NOMO-1 treated with DMSO at 0.1 percent for 48 hours (cell line): ENCODE data around the gene SMIM44.
"Not testable (repeated sequence)": the region's sequence is repeated elsewhere in the genome, so short reads cannot be mapped to it uniquely, and the experiment has no call there.

Experiments used
- DNase-seq: peaks from one replicate; lab custom pipeline; 2025; ENCODE audit not compliant: unreplicated experiment; lab: John Stamatoyannopoulos, UW

SMIM44 gene

GRCh38 chr19:3518255-3518654 lies 35.0 kb upstream of the SMIM44 start:
- no peak for DNase-seq

GRCh38 chr19:3517638-3518037 lies 34.4 kb upstream of the SMIM44 start:
- no peak for DNase-seq

DNA sequence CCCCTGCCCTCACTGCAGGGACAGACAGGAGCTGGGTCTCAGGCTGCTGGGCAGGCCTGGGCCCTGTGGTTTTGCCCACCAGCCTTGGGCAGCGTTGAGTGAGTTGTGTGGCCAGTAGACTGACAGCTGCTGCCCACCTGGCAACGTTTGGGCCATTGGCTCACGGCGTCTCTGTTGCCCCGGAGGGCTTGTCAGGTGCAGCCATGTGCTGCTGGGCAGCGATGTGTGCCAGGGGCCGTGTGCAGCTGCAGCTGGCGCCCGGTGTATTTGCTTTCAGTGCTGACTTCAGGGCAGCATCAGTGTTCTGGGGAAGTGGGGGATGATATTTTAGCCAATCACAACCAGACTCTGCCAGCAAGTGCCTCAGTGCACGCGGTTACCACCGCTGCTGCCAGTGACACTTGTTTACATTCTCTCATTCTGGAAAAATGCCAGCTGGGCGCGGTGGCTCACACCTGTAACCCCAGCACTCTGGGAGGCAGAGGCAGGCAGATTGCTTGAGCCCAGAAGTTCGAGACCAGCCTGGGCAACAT lies 33.5 kb upstream of the SMIM44 start:
- no peak for DNase-seq

- DNase-seq, result no peak
Measured at GRCh38 chr19:3515891-3516422, 32.7 kb upstream of the SMIM44 start.

DNA sequence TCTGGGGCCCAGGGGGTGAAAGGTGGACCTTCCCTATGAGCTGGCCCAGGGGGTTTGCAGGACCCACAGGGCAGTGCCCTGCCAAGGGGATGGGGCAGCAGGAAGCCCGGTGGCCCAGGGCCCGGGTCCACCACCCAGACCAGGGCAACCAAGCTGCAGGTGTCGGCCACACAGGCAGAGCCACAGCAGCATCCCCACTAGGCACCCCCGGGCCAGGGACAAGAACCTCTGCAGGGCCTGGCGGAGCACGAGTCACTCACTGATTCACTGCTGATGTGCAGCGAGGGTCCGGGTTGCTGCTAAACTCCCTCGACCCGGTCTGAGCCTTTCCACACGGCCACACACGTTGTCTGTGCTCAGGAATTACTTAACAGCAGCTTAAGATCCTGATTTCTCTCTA lies 31.7 kb upstream of the SMIM44 start:
- no peak for DNase-seq

DNA sequence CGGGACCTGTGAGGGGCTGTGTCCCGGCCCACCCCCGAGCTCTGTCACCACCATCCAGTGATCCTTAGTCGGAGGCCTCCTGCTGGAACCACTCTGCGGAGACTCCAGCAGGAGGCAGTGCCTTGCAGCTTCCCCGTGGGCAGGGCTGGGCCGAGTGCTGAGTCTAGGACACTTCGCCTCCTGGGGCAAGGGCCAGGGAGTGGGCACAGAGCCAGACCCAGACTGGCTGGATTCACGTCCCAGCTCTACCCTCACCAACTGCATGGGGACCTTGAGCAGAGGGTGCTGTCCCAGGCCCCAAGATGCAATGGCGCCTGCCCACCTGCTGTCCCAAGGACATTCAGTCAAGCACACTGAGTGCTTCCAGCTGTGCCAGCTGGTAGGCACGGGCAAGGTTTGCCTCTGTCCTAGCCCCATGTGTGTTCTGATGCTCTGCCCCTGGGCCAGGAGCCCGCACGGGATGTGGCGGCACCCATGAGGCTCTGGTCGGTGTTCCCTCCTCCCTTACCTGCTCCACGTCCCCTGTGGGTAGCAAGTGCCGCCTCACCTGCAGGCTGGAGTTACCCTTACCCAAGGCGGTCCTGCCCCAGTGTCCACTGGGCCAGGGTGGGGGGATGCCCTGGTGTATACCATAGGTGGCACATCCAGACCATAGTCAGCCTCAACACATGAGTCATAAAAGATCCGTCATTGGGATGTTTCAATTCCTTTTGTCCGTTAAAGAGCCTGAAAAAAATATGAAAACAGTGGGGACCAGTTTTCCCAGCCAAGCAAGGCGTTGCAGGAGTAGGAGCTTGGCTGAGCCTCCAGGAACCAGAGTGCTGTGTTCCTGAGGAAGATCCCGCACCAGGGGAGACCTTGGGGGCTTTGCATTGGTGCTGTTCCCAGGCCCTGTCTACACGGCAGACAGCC lies 30.2 kb upstream of the SMIM44 start:
- DNase-seq, result no peak

DNA sequence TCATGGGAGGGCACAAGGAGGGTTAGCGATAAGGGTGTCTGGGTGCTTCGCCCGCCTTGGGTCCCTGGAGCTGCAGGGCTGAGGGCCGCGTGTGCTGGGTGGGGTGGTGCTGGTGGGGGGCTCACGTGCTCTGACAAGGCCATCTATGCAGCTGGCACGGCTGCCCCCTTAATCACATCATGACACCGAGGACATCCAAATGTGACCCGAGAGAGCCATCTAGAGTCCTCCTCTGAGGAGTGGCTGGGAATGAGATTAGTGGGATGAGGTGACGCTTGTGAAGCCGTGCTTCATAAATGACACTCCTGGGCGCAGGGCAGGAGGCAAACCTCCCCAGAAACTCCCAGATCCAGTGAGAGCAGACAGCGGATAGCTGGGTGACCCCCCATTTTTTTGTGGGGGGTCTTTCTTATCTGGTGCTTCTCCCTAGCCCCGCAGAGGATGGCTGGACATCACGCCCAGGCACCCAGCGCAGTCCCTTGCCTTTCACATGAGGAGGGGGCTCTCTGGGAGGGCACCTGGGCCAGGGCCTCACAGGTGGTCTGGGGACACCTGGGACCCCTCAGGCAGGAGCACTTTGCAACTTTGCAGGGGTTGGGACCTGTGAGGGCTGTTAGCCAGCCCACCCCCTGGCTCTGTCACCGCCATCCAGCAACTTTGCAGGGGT lies 29.5 kb upstream of the SMIM44 start:
- DNase-seq, result no peak

DNA sequence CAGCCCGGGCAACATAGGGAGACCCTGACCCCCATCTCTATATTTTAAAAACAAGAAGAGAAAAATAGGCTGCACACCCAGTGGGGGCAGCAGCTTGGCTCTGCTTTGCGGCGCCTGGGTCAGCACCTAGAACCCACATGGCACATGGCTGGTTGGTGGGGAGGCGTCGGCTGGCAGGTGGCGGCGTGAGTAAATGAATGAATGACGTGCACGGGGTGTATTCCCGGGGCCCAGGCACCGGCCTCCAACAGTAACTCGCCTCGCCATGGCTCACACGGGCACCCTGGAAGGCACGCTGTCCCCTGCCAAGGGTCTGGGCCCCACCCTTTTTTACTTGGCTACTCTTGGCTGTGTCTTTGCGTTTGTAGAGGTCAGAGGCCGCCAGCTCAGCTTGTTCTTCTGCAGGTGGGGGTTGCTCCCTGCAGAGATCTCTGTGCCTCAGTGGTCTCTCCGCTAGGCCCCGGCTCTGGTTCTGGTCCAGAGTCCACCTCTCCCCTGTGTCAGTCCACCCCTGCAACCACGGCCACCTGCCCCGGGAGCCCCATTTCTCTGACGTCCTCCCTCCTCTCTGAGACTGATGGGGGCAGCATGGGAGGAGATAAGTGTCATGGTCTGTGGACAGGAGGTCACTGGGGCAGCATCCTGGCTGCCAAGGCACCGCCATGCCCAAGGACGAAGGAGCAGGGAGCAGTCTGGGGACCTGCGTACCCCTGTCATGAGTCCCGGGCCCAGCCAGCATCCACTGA lies 28.4 kb upstream of the SMIM44 start:
- DNase-seq, result no peak

DNA sequence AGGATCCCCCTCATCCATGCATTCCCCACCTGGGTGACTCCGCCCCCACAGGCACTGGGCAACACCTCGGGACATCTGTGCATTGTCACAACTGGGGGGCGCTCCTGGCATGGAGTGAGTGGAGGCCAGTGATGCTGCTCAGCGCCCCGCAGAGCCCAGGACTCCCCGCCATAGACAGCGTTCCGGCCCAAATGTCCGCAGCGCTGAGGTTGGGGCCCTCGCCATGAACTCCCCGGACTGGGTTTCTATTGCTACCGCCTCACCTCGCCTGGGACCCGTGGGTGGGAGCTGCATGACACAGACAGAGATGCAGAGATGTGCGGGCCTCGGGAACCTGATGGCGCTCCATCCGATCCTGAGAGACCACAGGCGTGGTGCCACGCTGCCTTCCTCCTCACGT lies 27.5 kb upstream of the SMIM44 start:
- DNase-seq, result no peak

GRCh38 chr19:3509566-3509989 lies 26.3 kb upstream of the SMIM44 start:
- DNase-seq, result no peak

GRCh38 chr19:3508771-3509535 lies 25.7 kb upstream of the SMIM44 start:
- DNase-seq, result no peak

GRCh38 chr19:3508121-3508661 lies 24.9 kb upstream of the SMIM44 start:
- not testable (repeated sequence) for DNase-seq

GRCh38 chr19:3507371-3508120 lies 24.3 kb upstream of the SMIM44 start:
- no peak for DNase-seq

DNA sequence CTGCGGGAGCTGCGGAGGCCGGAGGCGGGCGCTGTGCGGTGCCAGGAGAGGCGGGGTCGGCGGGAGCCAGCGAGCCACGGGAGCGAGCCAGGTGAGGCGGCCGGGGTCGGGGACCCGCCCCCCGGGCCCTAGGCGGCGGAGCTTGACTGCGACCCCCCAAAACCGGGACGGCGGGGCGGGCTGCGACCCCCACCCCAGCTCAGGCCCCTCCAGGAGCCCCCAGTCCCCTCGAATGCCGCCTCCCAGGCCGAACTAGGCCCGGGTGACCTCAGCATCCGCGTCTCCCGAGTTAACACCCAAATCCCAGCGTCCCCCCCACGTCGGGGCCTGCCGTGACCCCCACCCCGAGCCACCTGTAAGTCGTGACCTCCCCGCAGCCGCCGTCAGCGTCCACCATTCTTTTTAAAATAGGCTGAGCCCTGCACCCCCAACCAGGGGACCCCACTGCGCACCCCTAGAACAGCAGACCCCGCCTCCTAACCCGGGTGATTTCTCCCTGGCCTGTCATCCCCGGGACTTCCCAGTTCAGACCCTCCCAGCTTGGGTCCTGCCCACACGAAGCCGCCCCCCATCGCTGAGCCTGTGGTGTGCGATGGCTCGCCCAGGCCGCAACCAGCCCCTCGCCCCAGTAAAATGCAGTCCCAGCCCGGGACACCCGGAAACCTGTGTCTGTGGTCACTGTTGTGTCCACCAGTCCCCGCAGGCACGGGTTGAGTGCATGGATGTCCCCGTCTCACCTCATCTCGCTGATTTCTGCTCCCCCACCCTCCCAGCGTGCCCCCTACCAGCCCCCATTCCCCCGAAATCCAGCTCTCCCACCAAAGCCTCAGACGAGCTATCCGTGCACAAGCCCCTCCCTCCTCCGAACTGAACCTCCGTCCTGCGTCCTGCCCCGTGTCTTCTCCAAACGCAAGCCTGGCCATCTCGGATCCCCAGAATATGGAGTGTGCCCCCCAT lies 23.4 kb upstream of the SMIM44 start:
- no peak for DNase-seq

DNA sequence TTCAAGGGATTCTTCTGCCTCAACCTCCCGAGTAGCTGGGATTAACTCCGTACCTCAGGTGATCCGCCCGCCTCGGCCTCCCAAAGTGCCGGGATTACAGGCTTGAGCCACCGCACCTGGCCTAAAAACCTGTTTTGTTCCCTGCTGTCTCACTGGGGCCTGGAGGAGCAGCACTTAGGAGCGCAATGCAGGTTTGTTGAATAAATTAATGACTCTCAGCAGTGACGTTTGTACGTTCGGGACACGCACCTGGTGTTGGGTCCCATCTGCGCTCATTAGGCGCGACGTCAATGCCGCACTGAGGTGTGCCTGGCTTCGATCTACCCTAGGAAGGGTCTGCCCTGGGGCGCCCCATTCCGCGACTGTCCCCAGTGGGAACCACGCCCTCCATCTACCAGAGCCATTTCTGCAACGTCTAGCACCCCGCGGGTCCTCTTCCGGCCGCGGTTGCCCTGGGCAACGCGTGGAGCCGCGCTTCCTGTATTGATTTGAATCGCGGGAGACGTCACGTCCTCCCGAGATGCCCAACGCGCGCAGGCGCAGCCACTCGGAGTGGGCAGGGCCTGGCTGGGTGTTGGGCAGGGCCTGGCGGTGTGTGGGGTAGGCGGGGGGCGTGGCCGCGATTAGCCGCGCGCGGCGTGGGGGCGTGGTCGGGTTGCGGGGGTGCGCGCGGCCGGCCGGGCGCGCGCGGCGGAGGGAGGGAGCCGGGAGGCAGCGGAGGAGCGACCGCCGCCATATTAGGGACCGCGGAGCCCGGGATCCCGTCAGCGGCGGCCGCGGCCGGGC lies 22.6 kb upstream of the SMIM44 start, which contains the start of gene FZR1:
TSS of gene FZR1 (plus strand) at position 714 of the 786 bp plus-strand sequence. CDS start 16,679 bp downstream, outside the sequence.
- DNase-seq, result peak; percentile 94

DNA sequence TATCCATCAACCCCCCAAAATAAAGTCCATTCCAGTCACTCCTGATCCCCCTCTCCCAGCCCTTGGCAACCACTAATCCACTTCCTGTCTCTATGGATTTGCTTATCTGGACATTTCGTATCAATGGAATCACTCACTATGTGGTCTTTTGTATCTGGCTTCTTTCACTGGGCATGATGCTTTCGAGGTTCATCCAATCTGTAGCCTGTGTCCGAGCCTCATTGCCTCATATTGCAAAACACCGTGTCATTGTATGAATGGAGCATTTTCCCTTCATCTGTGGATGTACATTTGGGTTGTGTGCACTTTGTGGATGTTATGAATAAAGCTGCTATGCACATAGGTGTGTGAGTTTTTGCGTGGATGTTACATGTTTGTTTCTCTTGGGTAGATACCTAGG lies 21.5 kb upstream of the SMIM44 start:
- no peak for DNase-seq

- no peak for DNase-seq
Measured at GRCh38 chr19:3503036-3503572, 19.9 kb upstream of the SMIM44 start.
